NCI-H82 treated with DMSO at 0.1 percent for 48 hours (cell line): ENCODE measurements around the gene NFIX.

Source experiments
- DNase-seq: peaks from one replicate; lab custom pipeline; 2025; ENCODE audit not compliant: unreplicated experiment; lab: John Stamatoyannopoulos, UW

Gene NFIX

GRCh38 chr19:13033819-13034611 lies 38.7 kb downstream of the NFIX start:
- DNase-seq, result peak; percentile 26

GRCh38 chr19:13034636-13035035 lies 39.4 kb downstream of the NFIX start:
- DNase-seq, result no peak

GRCh38 chr19:13035820-13036365 lies 40.6 kb downstream of the NFIX start:
- DNase-seq, result no peak

- DNase-seq, result peak; percentile 20
These were observed 41.2 kb downstream of the NFIX start for GRCh38 chr19:13036366-13036976.

- no peak for DNase-seq
These were observed 41.9 kb downstream of the NFIX start for GRCh38 chr19:13037161-13037560.

GRCh38 chr19:13037731-13038130 lies 42.5 kb downstream of the NFIX start:
- DNase-seq, result no peak

GRCh38 chr19:13038306-13039210 lies 43.3 kb downstream of the NFIX start:
- DNase-seq, result no peak

GRCh38 chr19:13039211-13039789 lies 44.0 kb downstream of the NFIX start:
- no peak for DNase-seq

- no peak for DNase-seq
These were observed 45.1 kb downstream of the NFIX start for GRCh38 chr19:13040232-13040947.

- no peak for DNase-seq
These were observed 45.6 kb downstream of the NFIX start for GRCh38 chr19:13040948-13041292.

GRCh38 chr19:13042443-13043130 lies 47.3 kb downstream of the NFIX start:
- no peak for DNase-seq

- DNase-seq, result no peak
These were observed 48.0 kb downstream of the NFIX start for GRCh38 chr19:13043285-13043684.

GRCh38 chr19:13044231-13044836 lies 49.1 kb downstream of the NFIX start:
- no peak for DNase-seq

GRCh38 chr19:13045812-13046211 lies 50.5 kb downstream of the NFIX start:
- DNase-seq, result no peak

- no peak for DNase-seq
These were observed 52.1 kb downstream of the NFIX start for GRCh38 chr19:13047374-13047773.

- DNase-seq, result no peak
These were observed 55.0 kb downstream of the NFIX start for GRCh38 chr19:13050274-13050673.

GRCh38 chr19:13051557-13052165 lies 56.4 kb downstream of the NFIX start:
- peak; percentile 54 for DNase-seq

- no peak for DNase-seq
These were observed 57.3 kb downstream of the NFIX start for GRCh38 chr19:13052447-13053175.
